ENCODE data around the gene RHOBTB1. TPM values are rescaled to one million over a fixed set of nuclear protein-coding genes. Genes with fewer than 3 reads are reported as not detected.

The RHOBTB1 gene
- total and polyA plus RNA-seq, 2 experiments from 2014 or later = 4.6 to 13.2 TPM

- DNase-seq (ENCODE audit: low spot score) = no peak
- H3F3A ChIP-seq (replicated peaks; ENCODE audit: low read depth) = no peaks in the 10 kb centered on the region
- H4K20me1 ChIP-seq (replicated peaks; ENCODE audit: insufficient read depth) = no peaks in the 10 kb centered on the region
- no peaks in the 10 kb centered on the region for H3K9me2 ChIP-seq (ENCODE audit: insufficient read depth)
- no peaks in the 10 kb centered on the region for H3K27me3 ChIP-seq (ENCODE audit: insufficient read depth)
- Mint-ChIP-seq H3K27ac (no peak overlapping the region), H3K27me3 (ENCODE audit: insufficient read depth, low read depth, poor library complexity) (no peaks in the 10 kb centered on the region), H3K4me3 (no peak overlapping the region), H3K9me3 (no peaks in the 10 kb centered on the region), H3K36me3 (ENCODE audit: low read depth) (no peaks in the 10 kb centered on the region), H3K4me1 (peaks cover 2% of the 10 kb centered on the region; the same call in 1 of the 3 replicates)
- H3K4me3 ChIP-seq = no peak overlapping the region
- no peaks in the 10 kb centered on the region for H3K79me2 ChIP-seq (replicated peaks; ENCODE audit: insufficient read depth)
- no peaks in the 10 kb centered on the region for H3K36me3 ChIP-seq (ENCODE audit: insufficient read depth)
- H2AFZ ChIP-seq = no peak overlapping the region
- TF ChIP-seq ETS1 (IDR thresholded peaks at IDR 0.05) (no peak), CREB1 (CRISPR knock-in tag; IDR thresholded peaks at IDR 0.05; ENCODE audit: low read depth) (no peak), JUNB (IDR thresholded peaks at IDR 0.05; ENCODE audit: unreplicated experiment) (no peak), POLR2AphosphoS5 (IDR thresholded peaks at IDR 0.05; ENCODE audit: low read depth) (no peak), EZH2 (IDR thresholded peaks at IDR 0.05; ENCODE audit: low read depth, unreplicated experiment) (no peak), ZNF462 (CRISPR knock-in tag; IDR thresholded peaks at IDR 0.05) (no peak), ZNF331 (CRISPR knock-in tag; IDR thresholded peaks at IDR 0.05; ENCODE audit: low read depth) (no peak), NANOG (IDR thresholded peaks at IDR 0.05; ENCODE audit: borderline replicate concordance) (no peak), STAT1 (IDR thresholded peaks at IDR 0.05; ENCODE audit: unreplicated experiment) (no peak), CTCF (conservative IDR thresholded peaks at IDR 0.05; ENCODE audit: low read depth in 2 of 2) (no peak), EZH2phosphoT487 (IDR thresholded peaks at IDR 0.05; ENCODE audit: unreplicated experiment) (no peak), REST (IDR thresholded peaks at IDR 0.05; ENCODE audit: unreplicated experiment) (no peak), ZNF114 (CRISPR knock-in tag; IDR thresholded peaks at IDR 0.05) (no peak)
- H3K27ac ChIP-seq (ENCODE audit: low read depth) = no peak overlapping the region
- ATAC-seq = no peak
- H3K4me1 ChIP-seq (ENCODE audit: insufficient read depth) = no peaks in the 10 kb centered on the region
- no peak overlapping the region for H3K4me2 ChIP-seq
Measured at GRCh38 chr10:60934215-60935175, 9.5 kb downstream of the RHOBTB1 start.

Measured in GM23338 (cell line).